ENCODE measurements around the gene CEP112.

The CEP112 gene

GRCh38 chr17:65665966-65666365 is 526.0 kb downstream of the CEP112 start:
- DNase-seq = no peak

GRCh38 chr17:65664696-65665095 is 527.2 kb downstream of the CEP112 start:
- DNase-seq = no peak

GRCh38 chr17:65664266-65664665 is 527.7 kb downstream of the CEP112 start:
- DNase-seq = no peak

- no peak for DNase-seq
Measured at GRCh38 chr17:65662196-65662595, 529.7 kb downstream of the CEP112 start.

- DNase-seq = no peak
Measured at GRCh38 chr17:65660947-65661346, 531.0 kb downstream of the CEP112 start.

- no peak for DNase-seq
Measured at GRCh38 chr17:65660078-65660477, 531.9 kb downstream of the CEP112 start.

- no peak for DNase-seq
Measured at GRCh38 chr17:65659512-65659911, 532.4 kb downstream of the CEP112 start.

- no peak for DNase-seq
Measured at GRCh38 chr17:65657251-65657828, 534.6 kb downstream of the CEP112 start.

- no peak for DNase-seq
Measured at GRCh38 chr17:65656390-65657250, 535.3 kb downstream of the CEP112 start.

- DNase-seq = no peak
Measured at GRCh38 chr17:65655706-65656105, 536.2 kb downstream of the CEP112 start.

- no peak for DNase-seq
Measured at GRCh38 chr17:65644545-65644944, 547.4 kb downstream of the CEP112 start.

GRCh38 chr17:65638221-65638975 is 553.5 kb downstream of the CEP112 start:
- DNase-seq = no peak

- DNase-seq = no peak
Measured at GRCh38 chr17:65637786-65638185, 554.1 kb downstream of the CEP112 start.

- DNase-seq = no peak
Measured at GRCh38 chr17:65634533-65634932, 557.4 kb downstream of the CEP112 start.

GRCh38 chr17:65633988-65634387 is 557.9 kb downstream of the CEP112 start:
- DNase-seq = no peak

GRCh38 chr17:65633146-65633881 is 558.6 kb downstream of the CEP112 start:
- no peak for DNase-seq

- DNase-seq = no peak
Measured at GRCh38 chr17:65630502-65630901, 561.4 kb downstream of the CEP112 start.

- no peak for DNase-seq
Measured at GRCh38 chr17:65629234-65629690, 562.7 kb downstream of the CEP112 start.

GRCh38 chr17:65628644-65629036 is 563.3 kb downstream of the CEP112 start:
- no peak for DNase-seq

GRCh38 chr17:65627891-65628643 is 563.9 kb downstream of the CEP112 start:
- no peak for DNase-seq

- no peak for DNase-seq
Measured at GRCh38 chr17:65627108-65627507, 564.8 kb downstream of the CEP112 start.

GRCh38 chr17:65626451-65626850 is 565.5 kb downstream of the CEP112 start:
- DNase-seq = no peak

All from activated CD8-positive, alpha-beta memory T cell treated with anti-CD3 and anti-CD28 coated beads, Interleukin-2, amount 50 U/mL, for 4 hours (primary cell).